IMR-90 (cell line): ENCODE measurements around the gene ANO10.

Experiments
- CEBPB ChIP-seq: IDR thresholded peaks from 2 replicates; pipeline ENCODE4 v1.6.1; 2012; ENCODE audit warnings: low read depth, low read length, improper control_type of control experiment
- CHD1 ChIP-seq: IDR thresholded peaks from 2 replicates; pipeline ENCODE4 v1.6.1; 2012; ENCODE audit warnings: low read depth, low read length, improper control_type of control experiment
- FOS ChIP-seq: fragments of 150-350 bp; IDR thresholded peaks from 2 replicates; pipeline ENCODE4 v1.6.1; 2016; ENCODE audit warnings: low read depth, low read length
- MAFK ChIP-seq: IDR thresholded peaks from 2 replicates; pipeline ENCODE4 v1.6.1; 2012; ENCODE audit warnings: low read depth, low read length, improper control_type of control experiment
- MXI1 ChIP-seq: IDR thresholded peaks from 2 replicates; pipeline ENCODE4 v1.6.1; 2012; ENCODE audit warnings: low read depth, mild to moderate bottlenecking, low read length, moderate library complexity, borderline replicate concordance
- NFE2L2 ChIP-seq: fragments of 150-350 bp; IDR thresholded peaks from 2 replicates; pipeline ENCODE4 v1.6.1; 2016; ENCODE audit warnings: low read depth, mild to moderate bottlenecking, low read length
- POLR2A ChIP-seq: IDR thresholded peaks from 2 replicates; pipeline ENCODE4 v1.6.1; 2012; ENCODE audit warnings: mild to moderate bottlenecking, low read depth, low read length
- RCOR1 ChIP-seq: IDR thresholded peaks from 2 replicates; pipeline ENCODE4 v1.6.1; 2012; ENCODE audit warnings: mild to moderate bottlenecking, low read length, improper control_type of control experiment; ENCODE audit not compliant: insufficient replicate concordance
- TF ChIP-seq, protein P1 (sequence below): conservative IDR thresholded peaks from 2 replicates; pipeline ENCODE4 v1.5.1; 2012; ENCODE audit warnings: mild to moderate bottlenecking, low read depth, low read length, improper control_type of control experiment

DNA sequence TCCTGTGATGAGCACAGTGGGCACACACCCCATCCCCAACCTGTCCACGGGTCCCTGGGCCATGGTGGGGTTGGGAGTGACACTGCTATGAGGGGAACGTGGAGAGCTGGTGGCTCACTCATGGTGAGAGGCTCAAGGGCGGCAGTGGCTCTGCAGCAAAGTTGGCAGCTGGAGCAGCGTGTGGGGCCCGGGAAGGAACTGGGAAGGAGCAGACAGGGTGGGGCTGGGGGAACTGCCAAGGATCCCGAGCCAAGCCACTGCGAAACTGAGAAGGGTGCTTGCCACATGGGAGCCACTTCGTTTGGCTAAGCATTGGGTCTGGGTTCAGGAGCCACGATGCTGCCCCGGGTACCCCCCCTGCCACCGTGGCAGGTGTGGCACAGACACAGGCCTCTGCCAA, 255.3 kb downstream of the ANO10 start:
- TF ChIP-seq POLR2A: no peak
- TF ChIP-seq, protein P1, sequence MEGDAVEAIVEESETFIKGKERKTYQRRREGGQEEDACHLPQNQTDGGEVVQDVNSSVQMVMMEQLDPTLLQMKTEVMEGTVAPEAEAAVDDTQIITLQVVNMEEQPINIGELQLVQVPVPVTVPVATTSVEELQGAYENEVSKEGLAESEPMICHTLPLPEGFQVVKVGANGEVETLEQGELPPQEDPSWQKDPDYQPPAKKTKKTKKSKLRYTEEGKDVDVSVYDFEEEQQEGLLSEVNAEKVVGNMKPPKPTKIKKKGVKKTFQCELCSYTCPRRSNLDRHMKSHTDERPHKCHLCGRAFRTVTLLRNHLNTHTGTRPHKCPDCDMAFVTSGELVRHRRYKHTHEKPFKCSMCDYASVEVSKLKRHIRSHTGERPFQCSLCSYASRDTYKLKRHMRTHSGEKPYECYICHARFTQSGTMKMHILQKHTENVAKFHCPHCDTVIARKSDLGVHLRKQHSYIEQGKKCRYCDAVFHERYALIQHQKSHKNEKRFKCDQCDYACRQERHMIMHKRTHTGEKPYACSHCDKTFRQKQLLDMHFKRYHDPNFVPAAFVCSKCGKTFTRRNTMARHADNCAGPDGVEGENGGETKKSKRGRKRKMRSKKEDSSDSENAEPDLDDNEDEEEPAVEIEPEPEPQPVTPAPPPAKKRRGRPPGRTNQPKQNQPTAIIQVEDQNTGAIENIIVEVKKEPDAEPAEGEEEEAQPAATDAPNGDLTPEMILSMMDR: no peak
- TF ChIP-seq CHD1: no peak
- no peak for TF ChIP-seq MXI1
- TF ChIP-seq NFE2L2: no peak
- no peak for TF ChIP-seq RCOR1
- TF ChIP-seq FOS: no peak
- TF ChIP-seq CEBPB: no peak
- no peak for TF ChIP-seq MAFK
